Activated T-cell treated with anti-CD3 and anti-CD28 coated beads, Interleukin-2, amount 50 U/mL, for 48 hours (primary cell): ENCODE data around the gene RIC8B.

Experiments
- DNase-seq, 2 experiments: peaks; one replicate each; pipeline ENCODE4 v3.0.0-alpha.2; 2020

The RIC8B gene

DNA sequence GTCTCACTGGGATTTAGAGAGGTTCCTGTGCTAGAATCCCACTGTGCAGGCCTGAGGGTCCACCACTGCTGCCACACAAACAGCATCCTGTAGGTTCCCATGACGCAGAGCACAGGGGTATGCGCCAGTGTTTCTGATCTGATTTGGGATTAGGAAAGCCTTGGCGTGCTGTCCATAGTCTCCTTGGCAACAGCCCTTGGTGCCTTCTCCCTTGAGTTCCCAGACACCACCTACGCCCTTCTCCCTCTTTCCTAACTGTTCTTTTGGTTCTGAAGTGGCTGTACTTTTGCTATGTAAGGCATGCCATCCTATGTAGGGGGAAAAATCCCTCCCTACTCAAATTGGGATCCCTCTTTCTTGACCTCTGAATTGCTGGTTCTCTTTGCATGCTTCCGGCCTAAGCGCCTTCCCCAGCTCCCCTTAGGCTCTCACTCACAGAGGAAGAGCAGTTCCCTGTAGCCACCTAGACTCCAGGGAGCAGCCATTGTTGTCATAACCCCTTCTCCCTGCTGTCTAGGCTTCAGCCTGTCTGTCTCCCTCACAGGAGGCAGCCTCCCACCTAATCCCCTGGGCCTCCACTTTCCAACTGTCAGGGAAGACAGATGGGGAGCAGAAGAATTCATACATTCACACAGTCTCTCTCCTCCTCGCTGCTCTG is 14.8 kb upstream of the RIC8B start:
- no peak for DNase-seq

DNA sequence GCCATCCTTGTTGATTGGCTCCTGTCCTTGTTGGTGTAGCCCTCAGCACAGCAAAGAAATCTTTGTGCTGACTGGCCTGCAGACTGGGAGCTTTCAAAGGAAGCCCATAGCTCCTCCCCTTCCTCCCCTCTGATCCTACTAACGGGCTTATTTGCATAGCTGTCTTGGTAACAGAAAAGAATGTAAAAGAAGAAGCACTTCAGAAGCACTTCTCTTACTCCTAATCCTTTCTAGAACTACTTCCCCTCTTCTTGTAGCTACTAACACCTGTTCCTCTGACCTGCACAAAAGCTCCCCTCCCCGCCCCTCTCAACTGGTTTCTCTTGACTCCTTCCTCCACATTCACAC is 14.3 kb upstream of the RIC8B start:
- no peak for DNase-seq

DNA sequence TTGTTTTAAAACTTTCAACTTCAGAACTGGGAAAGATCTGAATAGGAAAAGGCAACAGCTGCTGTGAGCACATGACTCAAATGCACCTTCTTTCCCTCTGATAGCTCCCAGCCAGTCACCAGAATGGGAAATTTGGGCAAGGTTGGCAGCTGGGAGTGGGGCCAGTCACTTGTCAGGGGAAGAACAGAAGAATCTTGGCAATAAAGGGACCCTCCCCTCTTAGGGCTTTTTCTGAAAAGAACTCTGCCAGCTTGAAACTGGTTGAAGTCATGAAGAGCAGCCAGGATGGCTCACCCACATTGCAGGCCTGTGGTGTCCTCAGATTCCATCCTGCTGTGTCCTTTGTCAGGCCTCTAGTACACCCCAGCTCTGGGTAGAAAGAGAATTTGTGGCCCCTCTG is 10.3 kb upstream of the RIC8B start:
- no peak for DNase-seq

DNA sequence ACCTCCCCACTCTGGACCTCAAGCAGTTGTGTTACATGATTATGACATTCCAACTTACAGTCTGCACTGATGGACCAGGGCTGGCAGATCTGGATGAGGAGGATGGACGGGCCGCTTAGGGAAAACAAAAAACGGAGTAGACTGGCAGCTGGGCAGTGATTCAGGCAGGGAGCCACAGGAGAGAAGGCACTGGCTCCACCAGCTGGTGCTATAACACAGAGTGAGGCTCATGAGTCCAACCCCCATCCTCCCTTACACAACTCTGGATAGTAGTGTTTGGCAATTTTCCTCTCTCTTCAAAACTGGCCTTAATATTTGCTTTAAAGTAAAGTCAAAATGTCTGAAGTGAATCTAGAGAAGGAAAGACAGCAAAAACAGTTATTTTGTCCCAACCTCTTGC is 9.7 kb upstream of the RIC8B start:
- DNase-seq: no peak

DNA sequence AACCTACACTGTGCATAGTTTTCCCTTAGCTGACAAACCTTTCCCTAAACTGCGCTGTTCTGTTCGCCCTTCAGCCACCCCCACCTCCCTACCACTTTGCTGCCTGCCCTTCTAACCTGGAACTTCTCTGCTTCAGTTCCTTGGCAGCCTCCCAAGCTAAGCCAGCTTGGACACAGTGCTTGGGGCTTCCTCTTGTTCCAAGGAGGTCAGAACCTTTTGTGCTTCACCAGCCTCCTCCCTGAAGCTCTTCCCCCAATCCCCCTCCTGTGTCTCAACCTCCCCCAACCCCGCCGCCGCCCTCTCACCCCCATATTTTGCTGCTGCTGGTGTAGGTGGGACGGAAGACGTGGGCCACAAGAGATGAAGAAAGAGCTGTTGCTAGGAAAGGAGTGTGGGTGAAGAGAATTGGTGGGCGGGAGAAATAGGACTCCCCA is 8.1 kb upstream of the RIC8B start:
- DNase-seq: peak in 1 of 2 experiments; percentile 31

DNA sequence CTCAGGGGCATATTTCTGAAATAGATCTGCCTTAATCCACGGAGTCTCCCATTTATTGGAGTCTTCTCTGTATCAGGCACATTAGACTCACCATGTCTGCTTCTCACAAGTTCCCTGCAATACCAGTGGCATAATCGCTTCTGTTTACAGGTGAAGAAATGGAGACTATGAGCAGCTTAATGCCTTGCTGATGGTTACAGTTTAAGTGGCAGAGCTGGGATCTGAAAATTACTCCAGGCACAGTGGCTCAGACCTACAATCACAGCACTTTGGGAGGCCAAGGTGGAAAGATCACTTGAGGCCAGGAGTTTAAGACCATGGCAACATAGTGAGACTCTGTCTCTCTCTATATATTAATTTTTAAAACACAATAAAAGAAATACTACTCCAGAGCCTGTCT is 7.3 kb upstream of the RIC8B start:
- DNase-seq: no peak

DNA sequence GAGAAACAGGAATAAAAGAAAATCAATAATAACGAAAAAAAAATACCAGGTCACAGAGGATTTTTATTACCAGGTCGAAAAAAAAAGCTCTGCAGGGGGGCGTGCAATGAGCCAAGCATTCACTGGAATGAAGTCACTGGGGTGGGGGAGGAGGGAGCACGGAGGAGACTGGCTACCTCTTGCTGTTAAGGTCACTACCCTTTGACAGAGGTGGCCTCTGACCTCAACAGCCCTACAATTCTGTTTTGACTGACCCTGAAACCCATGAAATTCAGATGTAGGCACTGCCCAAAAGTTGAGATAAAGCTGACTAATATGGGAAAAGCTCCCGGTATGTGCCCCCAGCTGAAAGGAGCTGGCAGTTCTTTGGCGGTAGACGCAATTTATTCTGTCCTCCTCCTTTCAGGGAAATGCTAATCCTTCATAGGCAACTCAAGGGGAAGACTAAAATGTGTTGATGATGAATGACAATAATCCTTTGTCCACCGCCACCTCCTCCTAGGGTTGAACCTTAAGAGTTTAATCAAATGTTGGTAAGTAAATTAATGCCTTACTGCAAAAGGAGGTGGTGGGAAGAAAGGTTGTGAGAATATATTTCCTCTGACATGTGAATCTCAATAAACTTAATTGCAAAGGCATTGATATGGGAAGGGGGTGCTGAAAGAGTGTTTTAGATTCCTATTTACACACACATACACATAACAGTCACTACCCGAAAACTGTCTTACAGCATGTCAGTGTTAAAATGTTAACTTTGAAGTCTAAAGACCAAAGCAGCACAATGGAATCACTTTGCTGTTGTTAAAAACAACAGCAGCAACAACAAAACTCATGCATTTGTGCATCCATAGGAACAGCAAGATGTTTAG is 6.3 kb upstream of the RIC8B start:
- no peak for DNase-seq

DNA sequence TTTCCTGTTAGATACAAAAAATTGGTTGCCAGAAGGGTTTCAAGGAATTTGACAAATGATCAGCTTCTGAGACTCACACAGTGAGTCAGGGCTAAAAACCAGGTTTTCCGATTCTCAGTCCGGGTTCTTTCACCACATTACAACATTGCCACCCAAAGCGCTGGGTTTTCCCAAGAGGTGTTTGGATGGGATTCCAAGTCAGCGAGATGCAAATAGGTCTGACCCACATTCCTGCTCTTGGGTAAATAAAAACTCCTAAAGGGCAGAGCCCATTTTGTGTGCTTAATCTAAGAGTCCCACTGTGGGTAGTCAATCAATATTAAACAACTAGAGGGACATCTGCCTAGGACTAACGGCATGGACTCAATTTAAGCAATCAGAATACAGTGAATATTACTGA is 5.4 kb upstream of the RIC8B start:
- no peak for DNase-seq

DNA sequence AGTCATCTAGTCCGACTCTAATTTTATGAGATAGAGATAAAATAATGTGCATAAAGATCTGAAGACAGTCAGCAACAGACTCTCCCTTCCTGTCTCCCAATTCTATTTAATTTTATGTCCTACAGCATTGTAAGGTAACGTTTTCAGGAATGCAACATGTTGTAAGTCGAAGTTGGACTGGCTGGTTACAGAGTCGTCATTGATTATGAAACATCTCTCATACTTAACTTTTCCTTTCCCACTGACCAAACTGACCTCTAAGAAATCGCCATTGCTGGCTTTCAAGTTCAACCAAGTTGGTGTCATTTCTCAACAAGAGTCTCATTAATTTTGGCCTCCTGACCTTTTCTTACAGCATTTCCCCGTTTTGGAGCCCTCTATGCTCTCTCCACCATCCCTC is 4.9 kb upstream of the RIC8B start:
- no peak for DNase-seq

DNA sequence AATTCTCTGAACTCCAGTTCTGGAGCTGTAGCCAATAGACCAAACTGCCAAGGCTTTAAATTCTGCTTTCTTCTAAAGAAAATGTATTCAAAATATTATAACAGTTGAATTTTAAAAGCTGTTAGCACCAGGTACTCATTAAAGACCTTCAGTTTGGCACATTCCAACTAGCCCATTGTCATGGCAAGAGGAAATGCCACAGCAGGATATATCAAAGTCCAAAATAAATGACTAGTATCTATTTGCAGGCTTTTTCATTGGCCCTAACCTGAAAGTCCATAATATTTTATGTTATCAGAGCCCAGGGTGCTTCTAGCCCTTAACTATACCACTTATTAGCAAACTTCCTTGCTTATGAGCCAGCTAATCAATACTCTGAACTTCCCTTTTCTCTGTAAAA is 3.1 kb upstream of the RIC8B start:
- no peak for DNase-seq

DNA sequence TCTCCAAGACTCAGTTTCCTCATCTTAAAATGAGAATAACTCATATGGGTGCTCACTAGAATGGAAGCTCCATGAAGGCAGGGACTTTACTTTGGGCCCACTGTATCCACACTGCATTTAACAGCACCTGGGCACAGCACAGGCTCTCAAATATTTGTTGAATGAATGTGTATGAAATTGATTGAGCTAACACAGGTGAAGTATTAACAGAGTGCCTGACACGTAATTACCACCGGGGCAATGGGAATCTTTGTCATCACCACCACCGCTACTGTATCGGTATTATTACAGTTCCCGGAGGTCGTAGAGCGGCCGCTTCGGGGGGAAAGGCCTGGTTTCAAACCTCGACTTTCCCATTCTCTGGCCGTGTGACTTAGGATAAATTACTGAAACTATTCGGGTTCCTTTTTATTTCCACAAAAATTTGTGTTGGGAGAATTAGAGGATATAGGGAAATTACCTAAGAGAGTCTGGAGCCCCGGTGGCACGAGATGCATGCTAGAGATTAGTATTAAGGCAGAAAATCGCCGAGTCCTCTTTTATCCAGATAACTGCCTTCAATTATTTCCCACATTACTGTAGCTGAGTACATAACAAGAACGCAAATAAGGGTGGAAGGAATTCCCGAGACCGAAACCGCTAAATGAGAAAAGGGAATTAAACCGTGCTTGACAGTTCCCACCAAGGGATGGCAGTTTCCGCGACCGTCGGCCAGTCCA is 1.0 kb upstream of the RIC8B start:
- no peak for DNase-seq

DNA sequence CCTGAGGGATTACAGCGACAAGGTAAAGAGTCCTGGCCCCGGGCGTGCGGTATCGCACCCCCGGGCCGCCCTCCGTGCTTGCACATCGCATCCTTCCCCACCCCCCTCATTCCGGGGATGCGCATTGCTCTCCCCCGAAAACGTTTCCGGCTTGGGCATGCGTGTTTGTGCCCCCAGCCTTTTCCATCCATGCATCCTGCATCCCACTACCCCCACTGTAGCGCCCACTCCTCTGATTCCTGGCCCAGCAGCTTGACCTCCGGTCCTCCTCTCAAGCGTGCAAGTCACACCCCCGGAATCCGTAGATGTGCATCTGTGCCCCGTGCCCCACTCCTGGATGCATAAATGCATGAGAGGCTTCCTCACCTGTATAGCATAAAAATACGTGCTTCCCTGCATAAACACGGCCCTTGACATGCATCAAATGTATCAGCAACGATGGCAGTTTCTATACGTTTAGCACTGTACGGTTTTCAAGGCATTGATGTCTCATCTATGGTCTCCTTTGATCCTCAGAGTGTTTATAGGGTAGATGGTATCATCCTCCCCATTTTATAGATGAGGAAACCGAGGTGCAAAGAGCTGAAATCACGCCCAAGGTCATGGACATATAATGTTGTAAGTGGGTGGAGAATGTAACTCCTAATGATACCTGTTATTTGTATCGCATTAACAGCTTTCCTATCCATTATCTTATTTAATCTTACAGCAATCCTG is 484 bp downstream of the RIC8B start:
- peak in 1 of 2 experiments; percentile 47 for DNase-seq

DNA sequence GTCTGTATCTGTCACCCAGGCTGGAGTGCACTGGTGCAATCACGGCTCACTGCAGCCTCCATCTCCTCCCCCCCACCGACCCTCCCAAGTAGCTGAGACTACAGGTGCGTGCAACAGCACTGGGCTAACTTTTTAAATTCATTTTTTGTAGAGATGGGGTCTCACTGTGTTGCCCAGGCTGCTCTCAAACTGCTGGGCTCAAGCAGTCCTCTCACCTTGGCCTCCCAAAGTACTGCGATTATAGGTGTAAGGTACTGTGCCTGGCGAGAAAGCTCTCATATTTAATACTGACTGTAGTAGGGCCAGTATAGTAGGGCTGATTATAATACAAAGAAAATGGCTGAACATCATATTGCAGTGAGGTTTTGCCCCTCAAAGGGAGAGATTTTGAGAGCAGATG is 2.4 kb downstream of the RIC8B start:
- DNase-seq: no peak

DNA sequence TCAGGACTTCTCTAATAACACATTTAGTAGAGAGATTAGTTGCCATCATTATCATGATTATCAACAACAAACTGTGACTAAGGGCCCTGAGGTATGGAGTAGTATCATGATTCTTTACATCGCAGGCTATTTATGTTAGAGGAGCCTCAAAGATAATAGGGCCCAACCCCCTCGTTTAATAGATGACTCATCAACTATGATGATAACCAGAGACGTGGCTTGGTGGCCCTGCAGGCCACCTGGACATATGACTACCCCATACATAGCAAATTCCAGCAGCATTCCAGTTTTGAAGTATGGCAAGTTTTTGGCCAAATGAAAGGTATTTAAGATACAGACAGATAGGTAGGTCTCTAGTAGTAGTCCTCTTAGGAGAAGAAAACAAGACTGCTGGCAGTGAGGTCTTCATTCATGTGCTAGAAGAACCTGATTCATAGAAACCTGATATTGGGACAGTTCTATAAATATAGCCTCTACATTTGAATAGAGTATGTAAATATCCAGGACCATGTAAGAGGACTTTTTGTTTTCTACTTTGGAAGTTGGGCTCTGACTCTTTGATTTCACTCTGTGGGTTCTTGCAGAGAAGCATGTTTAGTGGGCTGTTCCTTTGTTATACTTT is 5.6 kb downstream of the RIC8B start:
- DNase-seq: no peak

DNA sequence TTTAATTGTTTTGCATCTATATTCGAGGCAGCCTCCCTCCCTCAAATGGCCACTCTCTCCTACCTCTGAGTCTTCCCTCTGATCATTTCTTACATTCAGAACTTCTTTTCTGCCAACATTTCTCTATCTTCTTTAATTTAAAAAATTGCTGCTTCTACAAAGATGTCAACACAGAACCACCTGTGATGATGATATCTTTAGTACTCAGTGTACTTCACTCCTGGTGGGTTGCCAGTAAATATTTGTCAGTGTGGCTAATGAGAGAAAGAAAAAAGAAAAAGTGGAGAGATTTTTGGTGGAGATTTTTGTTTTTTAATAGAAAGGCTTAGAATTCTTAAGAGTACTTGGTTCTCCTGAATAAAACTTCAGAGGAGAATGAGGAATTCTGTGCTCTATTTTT is 8.1 kb downstream of the RIC8B start:
- DNase-seq: no peak

DNA sequence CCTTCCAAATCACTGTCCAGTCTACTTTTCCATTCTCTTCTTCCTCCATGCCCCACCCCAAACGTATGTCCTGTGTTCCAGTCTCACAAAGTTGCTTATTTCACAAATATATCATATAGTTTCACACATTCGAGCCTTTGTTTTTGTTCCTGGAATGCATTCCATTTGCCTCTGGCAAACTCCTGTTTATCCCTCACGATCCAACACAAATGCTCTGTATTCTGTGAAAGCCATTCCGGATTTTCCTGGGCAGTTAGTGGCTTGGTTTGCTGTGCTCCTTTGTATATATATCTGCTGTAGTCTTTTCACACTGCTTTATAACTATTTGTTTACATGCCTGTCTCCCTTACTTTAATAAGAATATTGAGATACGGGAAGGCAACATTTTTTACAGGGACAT is 9.0 kb downstream of the RIC8B start:
- DNase-seq: no peak

DNA sequence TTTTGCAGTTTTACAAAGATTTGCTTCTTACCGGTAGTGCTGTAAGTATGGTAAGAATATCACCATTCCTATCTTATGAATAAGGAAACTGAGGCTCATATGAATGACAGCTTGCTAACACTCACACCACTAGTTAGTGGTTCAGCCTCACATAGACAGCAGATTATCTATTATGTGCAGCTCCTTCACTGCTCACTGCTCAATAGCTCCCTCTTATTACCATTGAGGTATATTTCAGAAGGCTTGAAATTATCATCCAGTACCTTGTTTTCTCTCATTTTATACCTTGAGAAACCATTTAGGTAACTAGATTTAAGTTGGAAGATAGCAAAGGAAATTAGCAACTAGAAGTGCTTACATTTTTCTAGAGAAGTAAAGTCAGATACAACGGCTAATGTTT is 15.5 kb downstream of the RIC8B start:
- no peak for DNase-seq

DNA sequence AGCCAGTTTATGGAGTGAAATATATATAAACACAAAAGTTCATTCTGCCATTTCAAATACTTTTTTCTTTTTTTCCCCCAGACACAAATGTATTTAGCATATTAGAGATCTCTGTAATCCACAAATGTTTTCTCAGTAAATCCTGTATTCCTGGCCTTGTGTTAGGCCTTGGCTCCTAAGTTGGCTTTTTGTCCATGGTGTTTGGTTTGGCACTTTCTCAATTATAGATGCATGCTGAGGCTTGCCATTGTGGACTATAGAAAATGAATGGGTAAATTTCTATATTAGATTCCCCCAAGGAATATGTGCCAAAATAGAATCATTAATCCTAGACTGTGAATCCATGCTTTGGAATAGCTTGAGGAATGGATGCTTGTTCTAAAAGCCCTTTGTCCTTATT is 17.0 kb downstream of the RIC8B start:
- no peak for DNase-seq

DNA sequence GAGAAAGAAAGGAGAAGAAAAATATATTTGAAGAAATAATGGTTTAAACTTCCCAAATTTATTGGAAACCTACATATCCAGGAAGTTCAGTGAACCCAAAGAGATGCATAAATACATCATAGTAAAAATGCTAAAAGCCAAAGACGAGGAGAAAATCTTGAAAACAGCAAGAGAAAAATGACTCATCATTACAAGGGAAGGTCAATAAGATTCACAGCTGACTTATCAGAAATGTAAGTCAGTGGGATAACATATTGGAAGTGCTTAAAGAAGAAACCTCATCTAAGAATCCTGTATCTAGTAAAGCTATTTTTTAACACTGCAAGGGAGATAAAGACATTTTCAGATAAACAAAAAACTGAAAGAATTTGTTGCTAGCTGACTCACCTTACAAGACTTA is 19.9 kb downstream of the RIC8B start:
- DNase-seq: no peak

DNA sequence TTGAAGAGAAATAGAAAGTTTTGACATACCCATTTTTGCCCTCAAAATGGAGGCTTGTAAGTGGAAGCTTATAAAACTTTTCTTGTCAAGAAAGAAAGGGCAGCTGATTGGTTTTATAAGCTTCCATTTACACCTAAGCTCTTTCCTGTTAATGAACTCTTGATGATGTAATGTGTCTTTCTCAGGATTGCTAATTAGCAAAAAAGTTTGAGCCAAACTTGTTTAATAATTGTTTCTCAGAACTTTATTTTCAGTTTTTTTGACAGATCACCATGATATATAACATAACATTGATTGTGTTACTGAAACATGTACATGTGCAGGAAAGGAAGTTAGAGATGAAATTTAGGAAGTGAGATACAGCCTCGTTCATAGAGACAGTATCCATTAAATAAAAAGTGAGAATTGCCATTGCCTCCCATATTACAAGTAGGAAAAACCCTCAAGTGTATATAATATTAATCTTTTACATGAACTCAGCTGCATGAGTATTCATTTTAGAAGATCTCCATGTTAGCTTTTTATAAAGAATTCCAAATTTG is 26.8 kb downstream of the RIC8B start:
- no peak for DNase-seq

DNA sequence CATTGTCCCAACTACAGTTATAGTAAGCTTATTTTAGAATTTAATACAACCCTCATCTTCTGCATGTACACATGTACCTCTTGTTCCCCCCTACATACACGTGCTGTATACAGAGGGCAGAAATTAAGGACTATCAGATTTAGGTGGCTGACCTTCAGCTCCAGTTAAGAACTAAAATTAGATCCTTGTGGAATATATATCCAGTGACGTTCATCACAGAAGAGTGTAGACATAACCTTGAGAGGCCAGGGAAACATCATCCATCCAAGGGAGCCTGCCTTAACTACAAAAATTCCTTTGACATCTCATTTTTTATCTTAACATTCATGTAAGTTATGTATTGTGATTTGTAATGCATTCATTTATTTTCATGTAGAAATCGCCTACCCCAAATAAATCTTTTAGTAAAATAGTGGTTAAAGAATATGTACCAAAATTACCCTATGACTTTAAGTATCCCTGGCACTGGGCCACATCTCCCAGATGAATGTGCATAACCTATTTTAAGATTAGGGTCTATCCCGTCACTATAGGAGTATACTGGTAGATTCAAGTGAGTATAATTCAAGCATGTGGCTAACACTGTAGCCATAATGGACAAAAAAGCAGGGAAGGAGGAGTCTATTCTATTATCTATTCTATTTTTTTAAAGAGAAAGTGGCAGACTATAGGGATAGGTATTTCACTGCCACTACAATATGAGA is 27.5 kb downstream of the RIC8B start:
- DNase-seq: no peak

DNA sequence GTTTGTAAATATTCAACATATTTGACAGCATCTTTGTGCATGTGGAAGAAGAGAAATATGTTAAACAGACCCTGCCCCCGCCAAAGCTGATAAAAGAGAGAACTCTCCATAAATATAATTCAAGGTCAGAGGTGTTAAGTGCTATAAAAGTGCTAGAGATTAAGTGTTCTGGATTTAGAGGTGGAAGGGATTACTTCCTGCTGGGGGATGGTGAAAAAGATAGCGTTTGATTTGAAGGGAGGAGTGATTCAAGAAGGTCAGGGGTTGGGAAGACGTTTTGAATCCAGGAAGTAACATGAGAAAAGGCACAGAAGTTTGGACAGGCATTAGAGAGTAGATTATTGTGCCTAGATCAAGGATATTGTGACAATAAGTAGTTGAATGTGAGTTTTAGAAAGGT is 30.2 kb downstream of the RIC8B start:
- DNase-seq: no peak
